SK-N-SH (cell line): Measurements from ENCODE around the gene IFNGR1. TPM values are rescaled to one million over a fixed set of nuclear protein-coding genes. Genes with fewer than 3 reads are reported as not detected.

Experiments used
- CTCF ChIA-PET: fragments of 300-600, 350-600 bp; formaldehyde crosslinking; extraction: SDS; loops from one replicate; lab custom pipeline; 2021; lab: Yijun Ruan, JAX
- POLR2A ChIA-PET: fragments of 350-600 bp; sonication (Branson Sonifier 250); formaldehyde crosslinking; extraction: SDS; loops from one replicate; lab custom pipeline; 2020; ENCODE audit warnings: antibody characterized with exemption, inconsistent platforms; lab: Yijun Ruan, JAX
- DNase-seq: peaks from one replicate; pipeline ENCODE4 v3.0.0; 2012
- H2AFZ ChIP-seq: fragments of 200-600 bp; sonication (generic); 2 replicates; pipeline ENCODE4 v1.8.1; 2016; ENCODE audit warnings: antibody characterized with exemption, mild to moderate bottlenecking, low read depth
- H3F3A ChIP-seq: fragments of 200-600 bp; sonication (generic); replicated peaks from 2 replicates; pipeline ENCODE3; 2016; ENCODE audit warnings: antibody characterized with exemption, mild to moderate bottlenecking; ENCODE audit not compliant: insufficient read depth
- H3K27ac ChIP-seq, 2 experiments: fragments of 200-500 bp in 1 of 2; fragments of 200-600 bp in 1 of 2; sonication (Bioruptor generic) in 1 of 2; sonication (generic), shearing (Covaris generic) in 1 of 2; 2 replicates each; pipeline versions ENCODE4 v1.5.1 to v1.6.1; 2014 to 2016; ENCODE audit warnings: low read depth in 2 of 2, inconsistent platforms in 1 of 2, low read length in 1 of 2, mild to moderate bottlenecking in 1 of 2, mixed read lengths in 1 of 2
- H3K27me3 ChIP-seq: fragments of 200-600 bp; sonication (generic), shearing (Covaris generic); 2 replicates; pipeline ENCODE4 v1.6.1; 2016; ENCODE audit warnings: mixed run types; ENCODE audit not compliant: insufficient read depth
- H3K36me3 ChIP-seq, 2 experiments: fragments of 200-500 bp in 1 of 2; fragments of 200-600 bp in 1 of 2; sonication (Bioruptor generic) in 1 of 2; sonication (generic) in 1 of 2; replicated peaks in 1 of 2; 2 replicates each; pipeline versions ENCODE3 to v1.5.1; 2014 to 2016; ENCODE audit warnings: low read length in 1 of 2, mild to moderate bottlenecking in 1 of 2; ENCODE audit not compliant: insufficient read depth in 2 of 2, control insufficient read depth in 1 of 2
- H3K4me1 ChIP-seq, 2 experiments: fragments of 200-500 bp in 1 of 2; fragments of 200-600 bp in 1 of 2; sonication (Bioruptor generic) in 1 of 2; sonication (generic), shearing (Covaris generic) in 1 of 2; 2 replicates each; pipeline versions ENCODE4 v1.5.1 to v1.6.1; 2014 to 2016; ENCODE audit warnings: low read depth in 1 of 2, low read length in 1 of 2, mixed run types in 1 of 2; ENCODE audit not compliant: insufficient read depth in 2 of 2, control insufficient read depth in 1 of 2
- H3K4me2 ChIP-seq: fragments of 200-600 bp; sonication (generic), shearing (Covaris generic); 2 replicates; pipeline ENCODE4 v1.6.1; 2017; ENCODE audit warnings: mixed run types
- H3K4me3 ChIP-seq, 2 experiments: fragments of 200-500 bp in 1 of 2; fragments of 200-600 bp in 1 of 2; sonication (Bioruptor generic) in 1 of 2; sonication (generic), shearing (Covaris generic) in 1 of 2; 2 replicates each; pipeline versions ENCODE4 v1.5.1 to v1.8.1; 2014 to 2016; ENCODE audit warnings: low read depth in 2 of 2, inconsistent platforms in 1 of 2, low read length in 1 of 2, mild to moderate bottlenecking in 1 of 2, mixed read lengths in 1 of 2, moderate library complexity in 1 of 2
- H3K79me2 ChIP-seq: fragments of 200-600 bp; sonication (generic); 2 replicates; pipeline ENCODE4 v1.8.1; 2017; ENCODE audit warnings: mild to moderate bottlenecking; ENCODE audit not compliant: insufficient read depth
- H3K9ac ChIP-seq: fragments of 200-600 bp; sonication (generic); 2 replicates; pipeline ENCODE4 v1.6.1; 2017; ENCODE audit warnings: mixed run types
- H3K9me2 ChIP-seq: fragments of 200-600 bp; sonication (generic); 2 replicates; pipeline ENCODE4 v1.6.1; 2017; ENCODE audit warnings: mixed run types
- H3K9me3 ChIP-seq: fragments of 200-600 bp; sonication (generic); 2 replicates; pipeline ENCODE4 v1.6.1; 2017; ENCODE audit warnings: mixed run types, mild to moderate bottlenecking, moderate library complexity
- H4K20me1 ChIP-seq: fragments of 200-600 bp; sonication (generic); 2 replicates; pipeline ENCODE4 v1.6.1; 2017; ENCODE audit warnings: mild to moderate bottlenecking, mixed run types; ENCODE audit not compliant: insufficient read depth
- CHD2 ChIP-seq: fragments of 150-350 bp; IDR thresholded peaks from 2 replicates; pipeline ENCODE4 v1.6.1; 2018; ENCODE audit warnings: low read length; ENCODE audit not compliant: partially characterized antibody
- ELF1 ChIP-seq: IDR thresholded peaks from 2 replicates; pipeline ENCODE4 v1.4.0; 2012
- EP300 ChIP-seq, 2 experiments: IDR thresholded peaks; 2 replicates each; pipeline versions ENCODE4 v1.4.0 to v1.6.1; 2012; ENCODE audit warnings: borderline replicate concordance in 1 of 2, low read depth in 1 of 2, low read length in 1 of 2
- FOXM1 ChIP-seq: IDR thresholded peaks from 2 replicates; pipeline ENCODE4 v1.4.0; 2012; ENCODE audit warnings: low read depth, mild to moderate bottlenecking
- GATA2 ChIP-seq: sonication (generic); formaldehyde crosslinking; IDR thresholded peaks from 2 replicates; pipeline ENCODE4 v1.5.0; 2020; ENCODE audit warnings: mild to moderate bottlenecking, missing genetic modification reagents
- JUND ChIP-seq: IDR thresholded peaks from 2 replicates; pipeline ENCODE4 v1.4.0; 2012
- MEF2A ChIP-seq: IDR thresholded peaks from 2 replicates; pipeline ENCODE4 v1.4.0; 2012; ENCODE audit warnings: low read depth, borderline replicate concordance
- MXI1 ChIP-seq: IDR thresholded peaks from 2 replicates; pipeline ENCODE4 v1.6.1; 2012; ENCODE audit warnings: mild to moderate bottlenecking, low read depth, low read length, improper control_type of control experiment
- NFIC ChIP-seq: IDR thresholded peaks from 2 replicates; pipeline ENCODE4 v1.4.0; 2012; ENCODE audit warnings: borderline replicate concordance
- NRF1 ChIP-seq: IDR thresholded peaks from 2 replicates; pipeline ENCODE4 v1.6.1; 2012; ENCODE audit warnings: low read depth, mild to moderate bottlenecking, low read length
- RCOR1 ChIP-seq: fragments of 150-350 bp; IDR thresholded peaks from 2 replicates; pipeline ENCODE4 v1.6.1; 2017; ENCODE audit warnings: antibody characterized with exemption, low read length
- RFX5 ChIP-seq: IDR thresholded peaks from 2 replicates; pipeline ENCODE4 v1.6.1; 2012; ENCODE audit warnings: mild to moderate bottlenecking, improper control_type of control experiment, low read length
- TCF12 ChIP-seq: IDR thresholded peaks from 2 replicates; pipeline ENCODE4 v1.4.0; 2012
- TEAD4 ChIP-seq: IDR thresholded peaks from 2 replicates; pipeline ENCODE4 v1.4.0; 2012; ENCODE audit warnings: mild to moderate bottlenecking, borderline replicate concordance; ENCODE audit not compliant: insufficient read depth
- WGBS: methylation state at CpG from one replicate; pipeline ENCODE4 v1.1.6; 2017; ENCODE audit warnings: low lambda C conversion rate; 5-methylcytosine and 5-hydroxymethylcytosine counted together
- polyA plus RNA-seq, 3 experiments: library from polyadenylated mRNA; depleted of rRNA; stranded (reverse); fragments of >200 nt; gene quantifications; 2 replicates each; pipeline ENCODE4 v1.2.3, GENCODE V29; 2012
- TF ChIP-seq, protein P1 (sequence below): IDR thresholded peaks from 2 replicates; pipeline ENCODE4 v1.4.0; 2012; ENCODE audit warnings: low read depth, borderline replicate concordance
- TF ChIP-seq, protein P2 (sequence below): IDR thresholded peaks from 2 replicates; pipeline ENCODE4 v1.4.0; 2012; ENCODE audit warnings: low read depth, borderline replicate concordance
- TF ChIP-seq, protein P3 (sequence below): fragments of 150-350 bp; IDR thresholded peaks from 2 replicates; pipeline ENCODE4 v1.6.1; 2017; ENCODE audit warnings: antibody characterized with exemption, low read length, low read depth, borderline replicate concordance
- TF ChIP-seq, protein P4 (sequence below): IDR thresholded peaks from 2 replicates; pipeline ENCODE4 v1.6.1; 2012; ENCODE audit warnings: mild to moderate bottlenecking, low read depth, low read length, moderate library complexity
- TF ChIP-seq, protein P5 (sequence below): IDR thresholded peaks from 2 replicates; pipeline ENCODE4; 2012
- TF ChIP-seq, protein P6 (sequence below): IDR thresholded peaks from 2 replicates; pipeline ENCODE4 v1.4.0; 2012; ENCODE audit warnings: low read depth

The IFNGR1 gene
- polyA plus RNA-seq, 1 of the 3 experiments (the other 2 are of a cell fraction) = 11.5 TPM

DNA sequence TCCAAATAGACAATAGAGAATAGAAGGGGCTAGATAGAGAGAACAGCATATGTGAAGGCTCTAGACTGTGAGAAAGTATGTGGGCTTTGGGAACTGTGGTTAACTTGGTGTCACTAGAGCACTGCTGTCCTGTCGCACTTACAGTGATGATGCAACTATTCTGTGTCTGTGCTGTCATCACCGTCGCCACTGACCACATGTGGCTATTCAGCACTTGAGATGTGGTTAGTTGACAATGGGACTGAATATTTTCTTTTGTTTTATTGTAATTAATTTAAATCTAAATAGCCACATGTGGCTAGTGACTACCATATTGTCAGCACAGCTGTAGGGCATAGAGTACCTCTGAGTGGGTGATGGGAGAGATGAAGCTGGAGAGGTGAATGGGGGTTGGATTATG lies 39.0 kb upstream of the IFNGR1 start (continued):
- TF ChIP-seq, protein P1, sequence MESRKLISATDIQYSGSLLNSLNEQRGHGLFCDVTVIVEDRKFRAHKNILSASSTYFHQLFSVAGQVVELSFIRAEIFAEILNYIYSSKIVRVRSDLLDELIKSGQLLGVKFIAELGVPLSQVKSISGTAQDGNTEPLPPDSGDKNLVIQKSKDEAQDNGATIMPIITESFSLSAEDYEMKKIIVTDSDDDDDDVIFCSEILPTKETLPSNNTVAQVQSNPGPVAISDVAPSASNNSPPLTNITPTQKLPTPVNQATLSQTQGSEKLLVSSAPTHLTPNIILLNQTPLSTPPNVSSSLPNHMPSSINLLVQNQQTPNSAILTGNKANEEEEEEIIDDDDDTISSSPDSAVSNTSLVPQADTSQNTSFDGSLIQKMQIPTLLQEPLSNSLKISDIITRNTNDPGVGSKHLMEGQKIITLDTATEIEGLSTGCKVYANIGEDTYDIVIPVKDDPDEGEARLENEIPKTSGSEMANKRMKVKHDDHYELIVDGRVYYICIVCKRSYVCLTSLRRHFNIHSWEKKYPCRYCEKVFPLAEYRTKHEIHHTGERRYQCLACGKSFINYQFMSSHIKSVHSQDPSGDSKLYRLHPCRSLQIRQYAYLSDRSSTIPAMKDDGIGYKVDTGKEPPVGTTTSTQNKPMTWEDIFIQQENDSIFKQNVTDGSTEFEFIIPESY = no peak
- no peak for TF ChIP-seq NFIC
- TF ChIP-seq RFX5 = no peak
- TF ChIP-seq, protein P2, sequence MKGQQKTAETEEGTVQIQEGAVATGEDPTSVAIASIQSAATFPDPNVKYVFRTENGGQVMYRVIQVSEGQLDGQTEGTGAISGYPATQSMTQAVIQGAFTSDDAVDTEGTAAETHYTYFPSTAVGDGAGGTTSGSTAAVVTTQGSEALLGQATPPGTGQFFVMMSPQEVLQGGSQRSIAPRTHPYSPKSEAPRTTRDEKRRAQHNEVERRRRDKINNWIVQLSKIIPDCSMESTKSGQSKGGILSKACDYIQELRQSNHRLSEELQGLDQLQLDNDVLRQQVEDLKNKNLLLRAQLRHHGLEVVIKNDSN = no peak
- TF ChIP-seq EP300 (IDR thresholded peaks at IDR 0.05; ENCODE audit: borderline replicate concordance in 1 of 2, low read depth in 1 of 2, low read length in 1 of 2) = no peak
- TF ChIP-seq JUND = no peak
- TF ChIP-seq NRF1 = no peak

DNA sequence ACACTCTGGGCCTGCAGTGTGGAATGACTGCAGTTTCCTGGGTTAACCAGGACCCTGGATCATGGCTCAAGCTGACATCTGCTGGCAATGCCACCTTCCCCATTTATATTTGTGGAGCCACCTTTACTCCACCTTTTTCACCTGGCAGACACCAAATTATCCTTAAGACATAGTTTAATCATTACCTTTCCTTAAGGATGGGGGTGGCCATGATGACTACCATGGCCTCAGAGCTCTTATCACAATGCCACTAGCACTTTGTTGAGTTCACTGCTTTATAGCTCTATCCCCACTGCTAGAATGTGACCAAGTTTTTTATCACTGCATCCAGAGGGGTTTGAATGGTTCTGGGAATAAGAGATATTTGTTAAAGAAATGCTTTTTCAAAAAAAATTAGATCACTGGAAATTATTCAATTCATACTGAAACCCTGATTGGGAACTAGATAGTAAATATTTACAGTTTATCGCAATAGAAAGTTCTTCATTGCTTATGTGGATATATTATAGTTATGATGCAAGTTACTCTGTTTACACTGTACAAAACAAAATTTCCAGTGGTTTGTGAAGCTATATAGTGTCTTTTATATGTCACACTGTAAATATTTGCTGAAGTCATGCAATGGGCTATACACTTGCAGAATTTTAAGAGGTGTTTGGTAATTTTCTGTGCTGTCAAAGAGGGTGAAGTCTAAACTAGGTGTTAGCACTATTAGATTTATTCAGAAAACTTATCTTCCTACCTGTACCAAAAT lies 37.3 kb upstream of the IFNGR1 start:
- Histone ChIP-seq H3K9me3 (no peaks in the 10 kb centered on the region), H3K27ac (no peak overlapping the region), H3K9me2 (no peaks in the 10 kb centered on the region), H3K4me3 (no peak overlapping the region), H3K4me1 (no peaks in the 10 kb centered on the region), H3K9ac (no peak overlapping the region), H3K27me3 (no peaks in the 10 kb centered on the region), H3K4me2 (no peak overlapping the region), H4K20me1 (no peaks in the 10 kb centered on the region), H3K79me2 (no peaks in the 10 kb centered on the region), H2AFZ (no peak overlapping the region), H3F3A (no peaks in the 10 kb centered on the region), H3K36me3 (no peaks in the 10 kb centered on the region)
- 41% methylated on average over 1 of the region's 1 CpG for WGBS
- ChIA-PET CTCF (interaction anchor here (1.2 to 1.9 kb wide), 2 partner anchors 15 to 58 kb away, joined by 3 to 6 read pairs; no protein-coding TSS in a partner anchor), POLR2A (no interaction called here)
- no peak for DNase-seq
- TF ChIP-seq EP300 (IDR thresholded peaks at IDR 0.05; ENCODE audit: borderline replicate concordance in 1 of 2, low read depth in 1 of 2, low read length in 1 of 2) (no peak), JUND (no peak), GATA2 (no peak), RCOR1 (no peak), FOXM1 (no peak), TEAD4 (no peak), TCF12 (no peak), CHD2 (no peak), ELF1 (no peak), MXI1 (no peak), RFX5 (no peak), MEF2A (no peak)
- TF ChIP-seq, protein P3, sequence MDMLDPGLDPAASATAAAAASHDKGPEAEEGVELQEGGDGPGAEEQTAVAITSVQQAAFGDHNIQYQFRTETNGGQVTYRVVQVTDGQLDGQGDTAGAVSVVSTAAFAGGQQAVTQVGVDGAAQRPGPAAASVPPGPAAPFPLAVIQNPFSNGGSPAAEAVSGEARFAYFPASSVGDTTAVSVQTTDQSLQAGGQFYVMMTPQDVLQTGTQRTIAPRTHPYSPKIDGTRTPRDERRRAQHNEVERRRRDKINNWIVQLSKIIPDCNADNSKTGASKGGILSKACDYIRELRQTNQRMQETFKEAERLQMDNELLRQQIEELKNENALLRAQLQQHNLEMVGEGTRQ = no peak
- TF ChIP-seq, protein P1 = no peak
- TF ChIP-seq, protein P4, sequence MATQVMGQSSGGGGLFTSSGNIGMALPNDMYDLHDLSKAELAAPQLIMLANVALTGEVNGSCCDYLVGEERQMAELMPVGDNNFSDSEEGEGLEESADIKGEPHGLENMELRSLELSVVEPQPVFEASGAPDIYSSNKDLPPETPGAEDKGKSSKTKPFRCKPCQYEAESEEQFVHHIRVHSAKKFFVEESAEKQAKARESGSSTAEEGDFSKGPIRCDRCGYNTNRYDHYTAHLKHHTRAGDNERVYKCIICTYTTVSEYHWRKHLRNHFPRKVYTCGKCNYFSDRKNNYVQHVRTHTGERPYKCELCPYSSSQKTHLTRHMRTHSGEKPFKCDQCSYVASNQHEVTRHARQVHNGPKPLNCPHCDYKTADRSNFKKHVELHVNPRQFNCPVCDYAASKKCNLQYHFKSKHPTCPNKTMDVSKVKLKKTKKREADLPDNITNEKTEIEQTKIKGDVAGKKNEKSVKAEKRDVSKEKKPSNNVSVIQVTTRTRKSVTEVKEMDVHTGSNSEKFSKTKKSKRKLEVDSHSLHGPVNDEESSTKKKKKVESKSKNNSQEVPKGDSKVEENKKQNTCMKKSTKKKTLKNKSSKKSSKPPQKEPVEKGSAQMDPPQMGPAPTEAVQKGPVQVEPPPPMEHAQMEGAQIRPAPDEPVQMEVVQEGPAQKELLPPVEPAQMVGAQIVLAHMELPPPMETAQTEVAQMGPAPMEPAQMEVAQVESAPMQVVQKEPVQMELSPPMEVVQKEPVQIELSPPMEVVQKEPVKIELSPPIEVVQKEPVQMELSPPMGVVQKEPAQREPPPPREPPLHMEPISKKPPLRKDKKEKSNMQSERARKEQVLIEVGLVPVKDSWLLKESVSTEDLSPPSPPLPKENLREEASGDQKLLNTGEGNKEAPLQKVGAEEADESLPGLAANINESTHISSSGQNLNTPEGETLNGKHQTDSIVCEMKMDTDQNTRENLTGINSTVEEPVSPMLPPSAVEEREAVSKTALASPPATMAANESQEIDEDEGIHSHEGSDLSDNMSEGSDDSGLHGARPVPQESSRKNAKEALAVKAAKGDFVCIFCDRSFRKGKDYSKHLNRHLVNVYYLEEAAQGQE = no peak
- TF ChIP-seq, protein P5, sequence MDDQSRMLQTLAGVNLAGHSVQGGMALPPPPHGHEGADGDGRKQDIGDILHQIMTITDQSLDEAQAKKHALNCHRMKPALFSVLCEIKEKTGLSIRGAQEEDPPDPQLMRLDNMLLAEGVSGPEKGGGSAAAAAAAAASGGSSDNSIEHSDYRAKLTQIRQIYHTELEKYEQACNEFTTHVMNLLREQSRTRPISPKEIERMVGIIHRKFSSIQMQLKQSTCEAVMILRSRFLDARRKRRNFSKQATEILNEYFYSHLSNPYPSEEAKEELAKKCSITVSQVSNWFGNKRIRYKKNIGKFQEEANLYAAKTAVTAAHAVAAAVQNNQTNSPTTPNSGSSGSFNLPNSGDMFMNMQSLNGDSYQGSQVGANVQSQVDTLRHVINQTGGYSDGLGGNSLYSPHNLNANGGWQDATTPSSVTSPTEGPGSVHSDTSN = no peak
- TF ChIP-seq, protein P6, sequence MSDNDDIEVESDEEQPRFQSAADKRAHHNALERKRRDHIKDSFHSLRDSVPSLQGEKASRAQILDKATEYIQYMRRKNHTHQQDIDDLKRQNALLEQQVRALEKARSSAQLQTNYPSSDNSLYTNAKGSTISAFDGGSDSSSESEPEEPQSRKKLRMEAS = no peak
